BE2C (cell line): Measurements from ENCODE around the gene PCSK2.

Source experiments
- DNase-seq: peaks from one replicate; pipeline ENCODE4 v3.0.0-alpha.2; 2020
- H3K27me3 ChIP-seq: fragments of 250-450 bp; sonication (Bioruptor Pico); 2 replicates; pipeline ENCODE4 v1.5.1; 2020; ENCODE audit warnings: mild to moderate bottlenecking
- H3K36me3 ChIP-seq: fragments of 250-450 bp; sonication (Bioruptor Pico); 2 replicates; pipeline ENCODE4 v1.5.1; 2020; ENCODE audit warnings: mild to moderate bottlenecking
- H3K4me1 ChIP-seq: fragments of 250-450 bp; sonication (Bioruptor Pico); 2 replicates; pipeline ENCODE4 v1.5.1; 2020
- H3K4me3 ChIP-seq: 2 replicates; pipeline ENCODE4 v1.5.1; 2011; ENCODE audit warnings: low read depth, low read length
- H3K9me3 ChIP-seq: fragments of 250-450 bp; sonication (Bioruptor Pico); 2 replicates; pipeline ENCODE4 v1.5.1; 2020
- CTCF ChIP-seq: IDR thresholded peaks from 2 replicates; pipeline ENCODE4 v1.5.1; 2012; ENCODE audit warnings: mild to moderate bottlenecking, low read depth, low read length

The PCSK2 gene

GRCh38 chr20:17493173-17493572 is 266.3 kb downstream of the PCSK2 start:
- Histone ChIP-seq H3K9me3 (no peaks in the 10 kb centered on the region), H3K4me3 (no peak overlapping the region), H3K27me3 (peaks cover 10% of the 10 kb centered on the region), H3K36me3 (no peaks in the 10 kb centered on the region), H3K4me1 (no peaks in the 10 kb centered on the region)
- no peak for TF ChIP-seq CTCF
- no peak for DNase-seq

- no peaks in the 10 kb centered on the region for H3K9me3 ChIP-seq
- TF ChIP-seq CTCF = no peak
- no peak for DNase-seq
- no peaks in the 10 kb centered on the region for H3K4me1 ChIP-seq
- H3K4me3 ChIP-seq = no peak overlapping the region
- no peaks in the 10 kb centered on the region for H3K36me3 ChIP-seq
- peaks cover 10% of the 10 kb centered on the region for H3K27me3 ChIP-seq
Observed at GRCh38 chr20:17494201-17494600, 267.4 kb downstream of the PCSK2 start.

- Histone ChIP-seq H3K4me3 (no peak overlapping the region), H3K4me1 (no peaks in the 10 kb centered on the region), H3K27me3 (peaks cover 17% of the 10 kb centered on the region), H3K9me3 (no peaks in the 10 kb centered on the region), H3K36me3 (no peaks in the 10 kb centered on the region)
- DNase-seq = no peak
- TF ChIP-seq CTCF = no peak
Observed at GRCh38 chr20:17495826-17496225, 269.0 kb downstream of the PCSK2 start.

- H3K27me3 ChIP-seq = peaks cover 23% of the 10 kb centered on the region
- no peak for TF ChIP-seq CTCF
- no peaks in the 10 kb centered on the region for H3K4me1 ChIP-seq
- H3K36me3 ChIP-seq = no peaks in the 10 kb centered on the region
- no peak for DNase-seq
- no peaks in the 10 kb centered on the region for H3K9me3 ChIP-seq
- H3K4me3 ChIP-seq = no peak overlapping the region
Observed at GRCh38 chr20:17497821-17498580, 271.2 kb downstream of the PCSK2 start.

- Histone ChIP-seq H3K9me3 (no peaks in the 10 kb centered on the region), H3K4me3 (no peak overlapping the region), H3K36me3 (no peaks in the 10 kb centered on the region), H3K27me3 (peaks cover 23% of the 10 kb centered on the region), H3K4me1 (no peaks in the 10 kb centered on the region)
- no peak for TF ChIP-seq CTCF
- DNase-seq = no peak
Observed at GRCh38 chr20:17498641-17499040, 271.8 kb downstream of the PCSK2 start.

- H3K9me3 ChIP-seq = no peaks in the 10 kb centered on the region
- peaks cover 23% of the 10 kb centered on the region for H3K27me3 ChIP-seq
- H3K4me1 ChIP-seq = no peaks in the 10 kb centered on the region
- H3K4me3 ChIP-seq = no peak overlapping the region
- TF ChIP-seq CTCF = no peak
- DNase-seq = no peak
- H3K36me3 ChIP-seq = no peaks in the 10 kb centered on the region
Observed at GRCh38 chr20:17499041-17499440, 272.2 kb downstream of the PCSK2 start.
